ENCODE data around the gene GJE1.
A peak's percentile ranks its signal among the peaks of the same experiment; 100 is the strongest.
"Not testable (repeated sequence)": the region's sequence is repeated elsewhere in the genome, so short reads cannot be mapped to it uniquely, and the experiment has no call there.

The GJE1 gene

DNA sequence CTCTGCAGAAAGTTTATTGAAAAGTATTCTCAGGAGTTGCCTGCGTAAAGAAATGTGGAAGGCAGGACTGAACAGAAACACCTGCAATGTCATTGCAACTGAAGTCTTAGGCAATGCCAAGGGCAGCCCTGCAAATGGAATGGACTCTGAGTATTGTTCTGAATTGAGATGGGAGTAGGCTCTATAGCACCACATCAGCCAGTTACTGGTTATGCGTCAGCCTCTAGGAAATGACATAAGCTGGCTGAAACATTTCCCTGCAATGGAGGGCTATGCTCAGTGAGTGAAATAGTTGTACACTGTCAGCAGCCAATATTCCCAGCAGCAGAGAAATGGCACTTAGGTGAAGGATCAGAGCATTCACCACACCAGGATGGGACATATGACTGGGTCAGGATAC lies 13.8 kb upstream of the GJE1 start:
- TF ChIP-seq, protein P1, sequence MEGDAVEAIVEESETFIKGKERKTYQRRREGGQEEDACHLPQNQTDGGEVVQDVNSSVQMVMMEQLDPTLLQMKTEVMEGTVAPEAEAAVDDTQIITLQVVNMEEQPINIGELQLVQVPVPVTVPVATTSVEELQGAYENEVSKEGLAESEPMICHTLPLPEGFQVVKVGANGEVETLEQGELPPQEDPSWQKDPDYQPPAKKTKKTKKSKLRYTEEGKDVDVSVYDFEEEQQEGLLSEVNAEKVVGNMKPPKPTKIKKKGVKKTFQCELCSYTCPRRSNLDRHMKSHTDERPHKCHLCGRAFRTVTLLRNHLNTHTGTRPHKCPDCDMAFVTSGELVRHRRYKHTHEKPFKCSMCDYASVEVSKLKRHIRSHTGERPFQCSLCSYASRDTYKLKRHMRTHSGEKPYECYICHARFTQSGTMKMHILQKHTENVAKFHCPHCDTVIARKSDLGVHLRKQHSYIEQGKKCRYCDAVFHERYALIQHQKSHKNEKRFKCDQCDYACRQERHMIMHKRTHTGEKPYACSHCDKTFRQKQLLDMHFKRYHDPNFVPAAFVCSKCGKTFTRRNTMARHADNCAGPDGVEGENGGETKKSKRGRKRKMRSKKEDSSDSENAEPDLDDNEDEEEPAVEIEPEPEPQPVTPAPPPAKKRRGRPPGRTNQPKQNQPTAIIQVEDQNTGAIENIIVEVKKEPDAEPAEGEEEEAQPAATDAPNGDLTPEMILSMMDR (IDR thresholded peaks at IDR 0.05; ENCODE audit: low read depth, low read length), result no peak
- H3K4me3 ChIP-seq (ENCODE audit: low read depth, low read length), result no peak overlapping the region

DNA sequence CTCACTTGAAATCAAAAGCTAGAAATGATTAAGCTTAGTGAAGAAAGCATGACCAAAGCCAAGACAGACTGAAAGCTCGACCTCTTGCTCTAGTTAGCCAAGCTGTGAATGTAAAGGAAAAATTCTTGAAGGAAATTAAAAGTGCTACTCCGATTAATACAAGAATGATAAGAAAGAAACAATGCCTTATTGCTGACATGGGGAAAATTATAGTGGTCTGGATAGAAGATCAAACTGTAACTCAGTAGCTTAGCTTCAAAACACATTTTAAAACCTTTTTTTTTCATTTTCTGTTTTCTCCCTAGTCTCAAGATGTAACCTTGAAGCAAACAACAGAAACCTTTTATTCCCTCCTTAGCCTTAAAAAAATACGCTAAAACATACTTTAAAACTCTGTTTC lies 11.4 kb upstream of the GJE1 start:
- H3K4me3 ChIP-seq (ENCODE audit: low read depth, low read length), result no peak overlapping the region
- TF ChIP-seq, protein P1 (IDR thresholded peaks at IDR 0.05; ENCODE audit: low read depth, low read length), result no peak

DNA sequence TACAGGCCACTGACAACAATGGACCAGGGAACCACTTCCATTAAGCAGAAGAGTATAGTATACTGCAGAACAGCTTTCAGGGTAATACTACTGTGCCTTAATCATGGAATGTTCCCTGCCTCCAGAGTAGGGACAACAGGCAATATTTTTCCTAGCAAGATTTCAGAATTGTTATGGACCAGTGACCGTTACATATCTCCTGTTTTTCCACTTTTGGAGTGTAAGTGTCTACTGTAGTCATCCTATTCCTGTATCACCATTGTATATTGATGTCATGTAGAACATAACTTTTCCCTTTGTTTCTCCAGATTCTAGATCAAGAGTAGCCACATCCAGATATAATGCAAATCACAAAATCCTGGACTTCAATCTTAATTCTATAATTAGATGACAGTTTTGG lies 1.9 kb upstream of the GJE1 start:
- no peak overlapping the region for H3K4me3 ChIP-seq (ENCODE audit: low read depth, low read length)
- TF ChIP-seq, protein P1 (IDR thresholded peaks at IDR 0.05; ENCODE audit: low read depth, low read length), result no peak

DNA sequence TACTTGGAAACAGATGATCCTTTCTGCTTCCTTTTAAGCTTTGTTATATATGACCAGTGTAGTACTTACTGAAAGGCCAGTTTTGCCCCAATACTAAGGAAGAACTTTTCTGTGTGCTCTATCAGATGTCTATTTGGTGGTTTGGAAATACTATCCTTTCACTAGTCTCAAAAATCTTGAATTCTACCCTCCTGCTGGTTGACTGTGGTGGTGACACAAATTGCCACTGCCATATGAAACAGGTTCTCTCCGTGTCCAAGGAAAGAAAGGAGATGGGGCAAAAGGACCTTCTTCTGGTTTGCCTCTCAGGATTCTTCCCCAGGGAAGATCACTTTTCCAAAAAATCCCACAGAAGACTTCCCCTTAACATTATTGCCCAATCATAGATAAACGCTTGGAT lies 6.2 kb downstream of the GJE1 start:
- TF ChIP-seq, protein P1 (IDR thresholded peaks at IDR 0.05; ENCODE audit: low read depth, low read length), result no peak
- no peak overlapping the region for H3K4me3 ChIP-seq (ENCODE audit: low read depth, low read length)

DNA sequence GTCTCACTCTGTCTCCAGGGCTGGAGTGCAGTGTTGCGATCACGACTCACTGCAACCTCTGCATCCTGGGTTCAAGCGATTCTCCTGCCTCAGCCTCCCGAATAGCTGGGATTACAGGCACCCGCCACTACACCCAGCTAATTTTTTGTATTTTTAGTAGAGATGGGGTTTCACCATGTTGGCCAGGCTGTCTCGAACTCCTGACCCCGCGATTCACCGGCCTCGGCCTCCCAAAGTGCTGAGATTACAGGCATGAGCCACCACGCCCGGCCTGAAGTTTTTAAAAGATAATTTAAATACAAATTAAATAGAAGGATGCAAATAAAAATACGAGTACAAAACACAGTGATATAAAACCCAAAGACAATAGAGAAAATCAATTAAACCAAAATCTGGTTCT lies 8.8 kb downstream of the GJE1 start:
- not testable (repeated sequence) for H3K4me3 ChIP-seq (ENCODE audit: low read depth, low read length)

DNA sequence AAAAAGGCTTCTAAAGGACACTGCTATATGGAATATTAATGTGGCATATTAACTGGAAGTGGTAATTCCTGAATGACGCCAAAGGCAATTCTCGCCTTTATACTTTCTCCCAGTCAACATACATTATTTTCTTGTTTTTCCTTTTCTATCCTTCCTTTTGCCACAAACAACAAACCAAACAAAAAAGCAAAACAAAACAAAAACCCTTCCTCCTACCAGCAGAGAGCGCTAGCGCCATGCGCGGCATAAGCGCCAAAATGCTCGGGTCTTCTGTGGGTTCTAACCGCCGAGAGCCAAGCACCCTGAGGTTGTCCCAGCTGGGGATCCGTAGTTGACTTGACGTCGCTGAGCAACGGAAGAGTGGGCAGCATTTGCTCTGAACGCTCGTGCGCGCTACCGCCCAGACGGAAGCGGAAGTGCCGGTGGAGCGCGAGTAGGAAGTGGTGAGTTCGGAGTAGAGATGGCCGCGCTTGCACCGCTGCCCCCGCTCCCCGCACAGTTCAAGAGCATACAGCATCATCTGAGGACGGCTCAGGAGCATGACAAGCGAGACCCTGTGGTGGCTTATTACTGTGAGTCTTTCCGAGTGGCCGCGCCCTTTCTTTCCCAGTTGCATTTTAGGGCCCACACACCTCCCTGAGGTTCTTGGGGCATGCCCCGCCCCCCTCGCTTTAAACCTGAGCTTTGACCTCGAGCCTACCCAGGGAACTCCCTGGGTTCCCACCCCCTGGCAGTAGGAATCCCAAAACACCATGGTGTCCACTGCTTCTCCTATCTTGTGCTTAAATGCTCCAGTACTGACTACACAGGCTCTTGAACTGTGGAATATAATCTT lies 14.3 kb downstream of the GJE1 start, which contains the start of the genes NMBR and VTA1:
Gene NMBR (minus strand): TSS at position 295 of the 835 bp plus-strand sequence. CDS start 58,464 bp downstream, outside the sequence.
Gene VTA1 (plus strand): TSS at position 436 of the 835 bp plus-strand sequence. CDS start 25 bp downstream, at position 461.
- H3K4me3 ChIP-seq (ENCODE audit: low read depth, low read length), result peak within 1 kb of the TSS; percentile 83
- TF ChIP-seq, protein P1 (IDR thresholded peaks at IDR 0.05; ENCODE audit: low read depth, low read length), result peak; percentile 82

DNA sequence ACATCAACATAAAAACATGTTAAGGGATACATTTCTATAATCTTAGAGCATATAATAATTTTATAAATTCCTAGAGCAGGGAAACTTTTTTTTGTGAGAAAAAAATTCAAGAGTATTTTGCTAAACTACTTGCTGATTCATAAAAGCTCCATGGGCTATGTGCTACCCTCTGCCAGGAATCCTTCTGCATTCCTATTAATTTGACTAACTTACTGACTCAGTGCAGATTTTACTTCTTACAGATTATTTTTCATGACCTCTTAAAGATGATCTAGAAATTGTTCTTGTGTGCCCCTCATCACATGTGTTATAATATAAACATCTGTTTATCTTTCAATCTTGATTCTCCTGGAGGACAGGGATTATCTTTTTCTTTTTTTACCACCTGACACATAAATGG lies 20.0 kb downstream of the GJE1 start:
- TF ChIP-seq, protein P1 (IDR thresholded peaks at IDR 0.05; ENCODE audit: low read depth, low read length), result no peak
- H3K4me3 ChIP-seq (ENCODE audit: low read depth, low read length), result no peak overlapping the region

All from WI38 (cell line).